Progenitor cell of endocrine pancreas (in vitro differentiated cells): ENCODE data around the gene METRN. TPM values are rescaled to one million over a fixed set of nuclear protein-coding genes. Genes with fewer than 3 reads are reported as not detected.

Source experiments
- DNase-seq: peaks from one replicate; pipeline ENCODE4 v3.0.0; 2021; ENCODE audit warnings: low spot score; ENCODE audit not compliant: unreplicated experiment
- H3K27ac Mint-ChIP-seq: 2 replicates; pipeline ENCODE4 v1.8.0; 2021; ENCODE audit warnings: mild to moderate bottlenecking, moderate library complexity, mixed read lengths
- H3K27me3 Mint-ChIP-seq: 2 replicates; pipeline ENCODE4 v1.8.0; 2021; ENCODE audit warnings: mixed read lengths
- H3K36me3 Mint-ChIP-seq: 2 replicates; pipeline ENCODE4 v1.8.0; 2022; ENCODE audit warnings: mixed read lengths; ENCODE audit not compliant: insufficient read depth
- H3K4me1 Mint-ChIP-seq: 2 replicates; pipeline ENCODE4 v1.8.0; 2021; ENCODE audit warnings: low read depth, mixed read lengths
- H3K4me3 Mint-ChIP-seq: 2 replicates; pipeline ENCODE4 v1.8.0; 2021; ENCODE audit warnings: low read depth, mild to moderate bottlenecking, moderate library complexity, mixed read lengths
- H3K9me3 Mint-ChIP-seq: 2 replicates; pipeline ENCODE4 v1.8.0; 2021; ENCODE audit warnings: low read depth, mixed read lengths
- total RNA-seq: library from RNA; stranded (reverse); gene quantifications from 2 replicates; pipeline ENCODE4 v1.2.1, GENCODE V29; 2021
- TF ChIP-seq, protein P1 (sequence below): fragments of 200-600 bp; sonication (generic); IDR thresholded peaks from one replicate; pipeline ENCODE4 v1.5.0; 2021; ENCODE audit warnings: antibody characterized with exemption, mild to moderate bottlenecking; ENCODE audit not compliant: unreplicated experiment

The METRN gene
- total RNA-seq, 1 donor from 2014 or later: 107 TPM

DNA sequence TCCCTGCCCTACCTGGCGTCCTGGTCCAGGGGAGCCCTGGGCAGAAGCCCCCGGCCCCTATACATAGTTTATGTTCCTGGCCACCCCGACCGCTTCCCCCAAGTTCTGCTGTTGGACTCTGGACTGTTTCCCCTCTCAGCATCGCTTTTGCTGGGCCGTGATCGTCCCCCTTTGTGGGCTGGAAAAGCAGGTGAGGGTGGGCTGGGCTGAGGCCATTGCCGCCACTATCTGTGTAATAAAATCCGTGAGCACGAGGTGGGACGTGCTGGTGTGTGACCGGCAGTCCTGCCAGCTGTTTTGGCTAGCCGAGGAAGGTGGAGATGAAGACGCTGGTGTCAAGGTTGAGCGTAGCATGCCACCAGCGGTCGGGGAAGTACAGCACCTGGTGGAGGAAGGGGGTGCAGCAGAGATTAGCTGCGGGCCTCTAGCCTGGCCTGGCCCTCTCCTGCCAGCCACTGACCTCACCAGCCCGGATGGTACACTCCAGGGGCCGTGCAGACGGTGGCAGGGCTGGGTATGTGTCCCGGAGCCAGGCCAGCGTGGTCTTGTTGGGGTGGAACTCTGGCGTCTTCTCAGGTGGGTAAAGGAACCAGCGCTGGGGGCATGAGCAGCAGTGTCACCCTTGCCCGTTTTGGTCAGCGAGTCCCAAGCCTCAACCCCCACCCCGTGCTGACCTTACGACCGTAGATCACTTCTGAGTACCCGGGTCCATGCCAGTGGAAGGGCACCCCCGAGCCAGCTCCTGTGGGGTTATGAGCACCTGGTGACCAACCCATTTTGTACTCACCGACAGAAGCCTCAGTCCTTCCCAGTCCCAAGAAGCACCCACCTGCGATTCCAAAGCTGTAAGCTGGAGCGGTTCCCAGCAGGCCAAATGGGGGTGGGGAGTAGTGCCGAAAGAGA is 32.2 kb upstream of the METRN start:
- H3K36me3 Mint-ChIP-seq: peaks cover 10% of the 10 kb centered on the region
- no peak for DNase-seq
- no peaks in the 10 kb centered on the region for H3K9me3 Mint-ChIP-seq
- H3K27ac Mint-ChIP-seq: peak overlapping the region; percentile 49
- H3K4me3 Mint-ChIP-seq: peak overlapping the region; percentile 79
- no peaks in the 10 kb centered on the region for H3K27me3 Mint-ChIP-seq
- H3K4me1 Mint-ChIP-seq: peaks cover 11% of the 10 kb centered on the region
- TF ChIP-seq, protein P1, sequence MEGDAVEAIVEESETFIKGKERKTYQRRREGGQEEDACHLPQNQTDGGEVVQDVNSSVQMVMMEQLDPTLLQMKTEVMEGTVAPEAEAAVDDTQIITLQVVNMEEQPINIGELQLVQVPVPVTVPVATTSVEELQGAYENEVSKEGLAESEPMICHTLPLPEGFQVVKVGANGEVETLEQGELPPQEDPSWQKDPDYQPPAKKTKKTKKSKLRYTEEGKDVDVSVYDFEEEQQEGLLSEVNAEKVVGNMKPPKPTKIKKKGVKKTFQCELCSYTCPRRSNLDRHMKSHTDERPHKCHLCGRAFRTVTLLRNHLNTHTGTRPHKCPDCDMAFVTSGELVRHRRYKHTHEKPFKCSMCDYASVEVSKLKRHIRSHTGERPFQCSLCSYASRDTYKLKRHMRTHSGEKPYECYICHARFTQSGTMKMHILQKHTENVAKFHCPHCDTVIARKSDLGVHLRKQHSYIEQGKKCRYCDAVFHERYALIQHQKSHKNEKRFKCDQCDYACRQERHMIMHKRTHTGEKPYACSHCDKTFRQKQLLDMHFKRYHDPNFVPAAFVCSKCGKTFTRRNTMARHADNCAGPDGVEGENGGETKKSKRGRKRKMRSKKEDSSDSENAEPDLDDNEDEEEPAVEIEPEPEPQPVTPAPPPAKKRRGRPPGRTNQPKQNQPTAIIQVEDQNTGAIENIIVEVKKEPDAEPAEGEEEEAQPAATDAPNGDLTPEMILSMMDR: no peak

DNA sequence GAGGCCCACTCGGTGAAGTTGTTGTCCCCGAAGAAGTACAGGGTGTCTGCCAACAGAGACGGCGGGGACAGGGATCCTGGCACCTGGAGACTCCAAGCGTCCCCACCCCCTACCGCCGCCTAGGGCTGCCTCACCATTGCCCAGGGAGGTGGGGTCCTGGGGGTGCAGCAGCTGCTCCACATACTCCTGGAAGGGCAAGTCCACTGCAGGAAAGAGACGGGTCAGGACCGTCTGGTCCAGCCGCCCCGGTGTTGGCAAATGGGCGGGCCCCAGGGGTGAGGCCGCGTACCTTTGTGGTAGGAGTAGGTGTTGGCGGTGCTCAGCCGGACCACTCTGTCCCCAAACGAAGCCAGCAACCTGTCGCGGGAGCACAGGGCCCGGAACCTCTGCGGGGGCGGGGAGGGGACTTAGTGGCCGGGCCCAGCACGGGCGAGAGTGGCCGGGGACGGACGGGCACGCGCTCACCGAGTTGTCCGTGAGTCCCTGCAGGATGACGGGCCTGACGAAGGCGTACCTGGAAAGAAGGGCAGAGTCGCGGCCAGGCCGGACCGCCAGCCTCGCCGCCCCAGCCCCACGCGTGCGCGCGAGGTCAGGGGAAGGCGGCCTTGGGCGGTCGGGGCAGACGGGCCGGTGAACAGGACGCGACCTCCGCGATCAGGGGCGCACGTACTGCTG is 31.4 kb upstream of the METRN start:
- peaks cover 11% of the 10 kb centered on the region for H3K4me1 Mint-ChIP-seq
- peaks cover 10% of the 10 kb centered on the region for H3K36me3 Mint-ChIP-seq
- H3K9me3 Mint-ChIP-seq: no peaks in the 10 kb centered on the region
- DNase-seq: no peak
- TF ChIP-seq, protein P1: no peak
- peak overlapping the region; percentile 49 for H3K27ac Mint-ChIP-seq
- H3K4me3 Mint-ChIP-seq: peak overlapping the region; percentile 79
- no peaks in the 10 kb centered on the region for H3K27me3 Mint-ChIP-seq

DNA sequence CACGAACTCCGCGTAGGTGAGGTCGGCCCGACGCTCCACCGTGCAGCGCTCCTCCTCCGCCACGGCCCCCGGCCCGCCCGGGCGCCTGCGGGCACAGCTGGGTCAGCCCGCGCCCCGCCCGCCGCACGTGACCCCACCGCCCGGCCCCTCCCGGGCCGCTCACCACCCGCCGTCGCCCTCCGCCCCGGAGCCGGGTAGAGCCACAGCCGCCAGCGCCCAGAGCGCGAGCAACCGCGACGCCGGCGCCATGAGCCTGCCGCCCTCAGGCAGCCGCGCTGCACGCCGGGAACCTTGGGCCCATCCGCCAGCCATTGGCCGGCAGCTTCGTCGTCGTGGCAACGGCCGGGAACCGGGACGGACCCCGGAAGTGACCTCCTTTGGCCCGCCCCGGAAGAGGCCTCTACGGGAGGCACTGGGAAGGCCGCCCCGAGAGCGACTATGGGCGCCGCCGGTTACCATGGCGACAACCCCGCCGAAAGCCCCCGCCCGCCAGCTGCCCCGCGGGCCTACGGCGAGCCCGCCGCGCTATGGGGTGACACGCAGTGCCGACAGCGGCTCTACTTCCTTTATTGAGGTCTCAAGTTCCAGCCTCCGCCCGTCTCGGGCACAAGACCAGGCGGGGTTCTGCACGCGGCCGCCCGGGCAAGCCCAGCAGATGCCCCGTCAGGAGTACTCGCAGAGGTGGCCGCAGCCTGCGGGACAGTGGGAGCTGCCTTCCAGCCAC is 30.7 kb upstream of the METRN start, which contains the start of gene JMJD8:
Gene JMJD8 (minus strand): TSS at position 264 of the 724 bp plus-strand sequence. CDS start 15 bp downstream, at position 249.
- DNase-seq: peak; percentile 91
- Mint-ChIP-seq H3K4me3 (peak within 1 kb of the TSS; percentile 79), H3K27me3 (no peaks in the 10 kb centered on the region)

DNA sequence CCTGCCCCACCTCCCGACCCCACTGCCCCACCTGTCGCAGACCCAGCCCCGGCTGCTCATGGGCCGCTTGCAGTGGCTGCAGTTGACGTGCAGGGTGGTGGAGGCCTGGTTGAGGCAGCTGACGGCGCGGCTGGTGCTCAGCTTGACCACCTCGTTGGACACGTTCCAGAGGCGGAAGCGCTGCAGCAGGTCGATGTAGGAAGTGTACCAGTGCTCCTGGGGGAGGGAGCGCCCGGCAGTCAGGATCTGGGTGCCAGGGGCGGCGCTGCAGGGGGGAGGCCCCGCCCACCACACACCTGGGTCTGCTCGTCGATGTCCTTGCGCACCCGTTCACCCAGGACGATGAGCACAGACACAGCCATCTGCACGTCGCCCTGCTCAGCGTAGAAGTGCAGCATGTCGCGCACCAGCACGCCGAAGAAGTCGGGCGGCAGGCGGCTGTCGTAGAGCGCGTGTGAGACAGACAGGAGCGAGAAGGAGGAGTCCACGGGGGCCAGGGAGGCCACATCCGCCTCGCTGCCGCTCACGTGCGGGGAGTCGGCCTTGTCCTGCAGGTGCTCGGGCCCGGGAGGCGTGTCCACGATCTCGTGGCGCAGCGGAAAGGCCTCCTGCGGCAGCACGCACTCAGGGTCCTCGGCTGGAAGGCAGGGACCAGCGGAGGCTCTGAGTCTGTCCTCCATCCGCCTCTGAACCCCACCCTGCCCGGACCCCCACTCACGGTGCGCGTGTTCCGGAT is 29.8 kb upstream of the METRN start:
- no peak for DNase-seq
- H3K27ac Mint-ChIP-seq: no peak overlapping the region
- no peak overlapping the region for H3K4me3 Mint-ChIP-seq
- peaks cover 16% of the 10 kb centered on the region for H3K4me1 Mint-ChIP-seq
- TF ChIP-seq, protein P1: no peak
- no peaks in the 10 kb centered on the region for H3K27me3 Mint-ChIP-seq
- H3K9me3 Mint-ChIP-seq: no peaks in the 10 kb centered on the region
- peaks cover 10% of the 10 kb centered on the region for H3K36me3 Mint-ChIP-seq

More for the DNA sequence above, 30.7 kb upstream of the METRN start, which contains the start of gene JMJD8:
- H3K9me3 Mint-ChIP-seq: no peaks in the 10 kb centered on the region
- TF ChIP-seq, protein P1: no peak
- peak within 1 kb of the TSS; percentile 76 for H3K27ac Mint-ChIP-seq
- peaks cover 10% of the 10 kb centered on the region for H3K36me3 Mint-ChIP-seq
- peaks cover 11% of the 10 kb centered on the region for H3K4me1 Mint-ChIP-seq
